ENCODE measurements around the gene GALNT10. TPM values are rescaled to one million over a fixed set of nuclear protein-coding genes. Genes with fewer than 3 reads are reported as not detected.

GALNT10 gene
- polyA plus RNA-seq, 1 donor (not counting 4 experiments of a cell fraction or from before 2014, with no cell fraction given) = 17.9 TPM

- H3K4me1 ChIP-seq (ENCODE audit: control insufficient read depth, extremely low read depth, insufficient read depth, low read length) = no peaks in the 10 kb centered on the region
- DNase-seq (ENCODE audit: low read depth, low spot score) = no peak
- H3K79me2 ChIP-seq (ENCODE audit: control insufficient read depth, insufficient read depth, low read length) = no peaks in the 10 kb centered on the region
- TF ChIP-seq EZH2 (IDR thresholded peaks at IDR 0.05; ENCODE audit: low read length) (no peak), CTCF (optimal IDR thresholded peaks at IDR 0.05 in 1 of 3, IDR thresholded peaks at IDR 0.05 in 1 of 3, conservative IDR thresholded peaks at IDR 0.05 in 1 of 3; ENCODE audit: extremely low read depth in 1 of 3, insufficient read depth in 2 of 3, low read length in 3 of 3) (no peak)
- dilution Hi-C loops (cut with MboI; ENCODE audit: extremely low pct_ligation_motif_present, low sequenced_read_pairs) = no loop called here
- H2AFZ ChIP-seq (ENCODE audit: control insufficient read depth, low read length) = no peak overlapping the region
- peaks cover 3% of the 10 kb centered on the region for H4K20me1 ChIP-seq (ENCODE audit: control insufficient read depth, extremely low read depth, insufficient read depth, low read length)
- no peaks in the 10 kb centered on the region for H3K9me3 ChIP-seq (ENCODE audit: control insufficient read depth, low read depth, low read length)
- no peak overlapping the region for H3K27ac ChIP-seq (ENCODE audit: control insufficient read depth, insufficient read depth, low read length)
- H3K9ac ChIP-seq (ENCODE audit: control insufficient read depth, extremely low read depth, insufficient read depth, low read length) = no peak overlapping the region
- peaks cover 17% of the 10 kb centered on the region for H3K27me3 ChIP-seq (ENCODE audit: control insufficient read depth, extremely low read depth, insufficient read depth, low read length)
- no peak for FAIRE-seq
- no peaks in the 10 kb centered on the region for H3K9me1 ChIP-seq (ENCODE audit: control insufficient read depth, extremely low read depth, insufficient read depth, low read length)
- peaks cover 0 to 4% of the 10 kb centered on the region in 2 experiments for H3K36me3 ChIP-seq (ENCODE audit: control insufficient read depth in 2 of 2, extremely low read depth in 1 of 2, insufficient read depth in 2 of 2, low read length in 2 of 2)
- no peak overlapping the region for H3K4me3 ChIP-seq (ENCODE audit: control insufficient read depth in 2 of 3, extremely low read depth in 1 of 3, insufficient read depth in 2 of 3, low read depth in 1 of 3, low read length in 3 of 3)
- H3K4me2 ChIP-seq (ENCODE audit: control insufficient read depth, extremely low read depth, insufficient read depth, low read depth, low read length) = no peak overlapping the region
Observed at GRCh38 chr5:154206311-154206710, 15.8 kb downstream of the GALNT10 start.

GRCh38 chr5:154207204-154207603 is 16.7 kb downstream of the GALNT10 start:
- TF ChIP-seq EZH2 (IDR thresholded peaks at IDR 0.05; ENCODE audit: low read length) (no peak), CTCF (optimal IDR thresholded peaks at IDR 0.05 in 1 of 3, IDR thresholded peaks at IDR 0.05 in 1 of 3, conservative IDR thresholded peaks at IDR 0.05 in 1 of 3; ENCODE audit: extremely low read depth in 1 of 3, insufficient read depth in 2 of 3, low read length in 3 of 3) (no peak)
- dilution Hi-C loops (cut with MboI; ENCODE audit: extremely low pct_ligation_motif_present, low sequenced_read_pairs) = no loop called here
- H3K9me3 ChIP-seq (ENCODE audit: control insufficient read depth, low read depth, low read length) = no peaks in the 10 kb centered on the region
- no peaks in the 10 kb centered on the region for H3K4me1 ChIP-seq (ENCODE audit: control insufficient read depth, extremely low read depth, insufficient read depth, low read length)
- no peak overlapping the region for H2AFZ ChIP-seq (ENCODE audit: control insufficient read depth, low read length)
- H3K9me1 ChIP-seq (ENCODE audit: control insufficient read depth, extremely low read depth, insufficient read depth, low read length) = no peaks in the 10 kb centered on the region
- H3K79me2 ChIP-seq (ENCODE audit: control insufficient read depth, insufficient read depth, low read length) = no peaks in the 10 kb centered on the region
- H3K9ac ChIP-seq (ENCODE audit: control insufficient read depth, extremely low read depth, insufficient read depth, low read length) = no peak overlapping the region
- no peak overlapping the region for H3K4me2 ChIP-seq (ENCODE audit: control insufficient read depth, extremely low read depth, insufficient read depth, low read depth, low read length)
- no peak for FAIRE-seq
- H3K27me3 ChIP-seq (ENCODE audit: control insufficient read depth, extremely low read depth, insufficient read depth, low read length) = peaks cover 13% of the 10 kb centered on the region
- H3K4me3 ChIP-seq (ENCODE audit: control insufficient read depth in 2 of 3, extremely low read depth in 1 of 3, insufficient read depth in 2 of 3, low read depth in 1 of 3, low read length in 3 of 3) = no peak overlapping the region
- H3K27ac ChIP-seq (ENCODE audit: control insufficient read depth, insufficient read depth, low read length) = no peak overlapping the region
- DNase-seq (ENCODE audit: low read depth, low spot score) = no peak
- H3K36me3 ChIP-seq (ENCODE audit: control insufficient read depth in 2 of 2, extremely low read depth in 1 of 2, insufficient read depth in 2 of 2, low read length in 2 of 2) = peaks cover 0 to 4% of the 10 kb centered on the region in 2 experiments
- peaks cover under 1% of the 10 kb centered on the region for H4K20me1 ChIP-seq (ENCODE audit: control insufficient read depth, extremely low read depth, insufficient read depth, low read length)

All from keratinocyte (primary cell).